MCF 10A (cell line): ENCODE data around the gene DMRT1. TPM values are rescaled to one million over a fixed set of nuclear protein-coding genes. Genes with fewer than 3 reads are reported as not detected.

ENCODE experiments used
- BruUV-seq: library from RNA; stranded (reverse); fragments of 400-500 nt; replicated peaks from 2 replicates; lab custom pipeline; 2021; lab: Mats Ljungman, UMichigan
- CTCF ChIA-PET: fragments of 300-600 bp; sonication (Branson Sonifier 250); formaldehyde crosslinking; extraction: SDS; loops from one replicate; lab custom pipeline; 2021; ENCODE audit warnings: antibody characterized with exemption, inconsistent platforms; lab: Yijun Ruan, JAX
- POLR2A ChIA-PET: fragments of 300-600, 350-650 bp; sonication (Branson Sonifier 250); formaldehyde crosslinking; extraction: SDS; loops from one replicate; lab custom pipeline; 2020; ENCODE audit warnings: antibody characterized with exemption, inconsistent platforms; lab: Yijun Ruan, JAX
- DNase-seq: peaks from one replicate; pipeline ENCODE4 v3.0.0-alpha.2; 2018; ENCODE audit not compliant: unreplicated experiment
- H3K27ac Mint-ChIP-seq: one replicate; pipeline ENCODE4 v1.8.0; 2022; ENCODE audit warnings: mild to moderate bottlenecking, low read depth, mixed read lengths; ENCODE audit not compliant: unreplicated experiment
- H3K27me3 Mint-ChIP-seq: one replicate; pipeline ENCODE4 v1.8.0; 2022; ENCODE audit warnings: mixed read lengths; ENCODE audit not compliant: insufficient read depth, unreplicated experiment
- H3K36me3 Mint-ChIP-seq: one replicate; pipeline ENCODE4 v1.8.0; 2022; ENCODE audit warnings: mild to moderate bottlenecking, moderate library complexity, mixed read lengths; ENCODE audit not compliant: insufficient read depth, unreplicated experiment
- H3K4me1 Mint-ChIP-seq: one replicate; pipeline ENCODE4 v1.8.0; 2022; ENCODE audit warnings: mixed read lengths; ENCODE audit not compliant: insufficient read depth, unreplicated experiment
- H3K4me3 Mint-ChIP-seq: one replicate; pipeline ENCODE4 v1.8.0; 2022; ENCODE audit warnings: mild to moderate bottlenecking, moderate library complexity, mixed read lengths; ENCODE audit not compliant: unreplicated experiment
- H3K9me3 Mint-ChIP-seq: one replicate; pipeline ENCODE4 v1.8.0; 2022; ENCODE audit warnings: mixed read lengths; ENCODE audit not compliant: unreplicated experiment
- intact Hi-C: fragments of 100-400 bp; cut with micrococcal nuclease; formaldehyde crosslinking; loops from 2 replicates; pipeline ENCODE4 v1.14.1; 2022
- total RNA-seq: library from RNA; stranded (reverse); gene quantifications from 2 replicates; pipeline ENCODE4 v1.2.3, GENCODE V29; 2022
- TF ChIP-seq, protein P1 (sequence below): fragments of 200-600 bp; IDR thresholded peaks from one replicate; pipeline ENCODE4 v1.8.0; 2022; ENCODE audit warnings: antibody characterized with exemption, mild to moderate bottlenecking; ENCODE audit not compliant: unreplicated experiment

Gene DMRT1
- total RNA-seq, 1 experiment from 2014 or later, result not detected

DNA sequence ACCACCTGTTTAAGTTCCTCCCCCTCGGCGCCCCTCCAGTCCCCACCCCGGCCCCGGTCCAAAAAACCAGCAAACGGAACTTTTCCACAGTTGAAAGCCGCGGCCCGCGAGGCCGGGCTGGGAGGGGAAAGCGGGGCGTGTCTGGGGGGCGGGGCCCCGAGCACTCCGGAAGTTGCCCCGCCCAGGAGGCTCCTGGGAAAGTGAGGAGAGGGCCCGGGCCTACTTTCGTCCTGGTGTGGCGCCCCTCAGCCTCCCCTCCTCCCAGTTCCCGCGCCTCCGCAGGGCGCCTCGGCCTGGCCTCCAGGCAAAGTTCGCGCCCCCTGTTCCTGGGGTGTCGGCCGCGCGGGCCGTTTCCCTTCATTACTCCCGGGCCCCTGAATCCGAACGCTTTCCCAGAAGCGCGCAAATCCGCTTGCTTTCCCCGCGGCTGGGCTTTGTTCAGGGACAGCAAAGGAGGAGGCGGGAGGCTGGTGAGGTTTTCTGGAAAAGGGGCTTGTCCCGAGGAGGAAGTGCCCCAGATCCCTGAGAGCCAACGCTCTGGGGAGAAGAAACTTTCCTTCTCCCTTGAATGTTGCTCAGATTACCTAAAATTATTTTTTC lies 130.5 kb downstream of the DMRT1 start:
- Mint-ChIP-seq H3K36me3 (no peaks in the 10 kb centered on the region), H3K4me3 (peak overlapping the region; percentile 10), H3K27ac (no peak overlapping the region), H3K4me1 (no peaks in the 10 kb centered on the region), H3K9me3 (no peaks in the 10 kb centered on the region), H3K27me3 (peaks cover 28% of the 10 kb centered on the region)
- no peak for DNase-seq
- intact Hi-C loops, result no loop called here
- no TSS peak for BruUV-seq
- ChIA-PET POLR2A (no interaction called here), CTCF (interaction anchor here (1.3 kb wide), 1 partner anchor 26 kb away, joined by 3 read pairs; no protein-coding TSS in a partner anchor)
- TF ChIP-seq, protein P1, sequence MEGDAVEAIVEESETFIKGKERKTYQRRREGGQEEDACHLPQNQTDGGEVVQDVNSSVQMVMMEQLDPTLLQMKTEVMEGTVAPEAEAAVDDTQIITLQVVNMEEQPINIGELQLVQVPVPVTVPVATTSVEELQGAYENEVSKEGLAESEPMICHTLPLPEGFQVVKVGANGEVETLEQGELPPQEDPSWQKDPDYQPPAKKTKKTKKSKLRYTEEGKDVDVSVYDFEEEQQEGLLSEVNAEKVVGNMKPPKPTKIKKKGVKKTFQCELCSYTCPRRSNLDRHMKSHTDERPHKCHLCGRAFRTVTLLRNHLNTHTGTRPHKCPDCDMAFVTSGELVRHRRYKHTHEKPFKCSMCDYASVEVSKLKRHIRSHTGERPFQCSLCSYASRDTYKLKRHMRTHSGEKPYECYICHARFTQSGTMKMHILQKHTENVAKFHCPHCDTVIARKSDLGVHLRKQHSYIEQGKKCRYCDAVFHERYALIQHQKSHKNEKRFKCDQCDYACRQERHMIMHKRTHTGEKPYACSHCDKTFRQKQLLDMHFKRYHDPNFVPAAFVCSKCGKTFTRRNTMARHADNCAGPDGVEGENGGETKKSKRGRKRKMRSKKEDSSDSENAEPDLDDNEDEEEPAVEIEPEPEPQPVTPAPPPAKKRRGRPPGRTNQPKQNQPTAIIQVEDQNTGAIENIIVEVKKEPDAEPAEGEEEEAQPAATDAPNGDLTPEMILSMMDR, result no peak

DNA sequence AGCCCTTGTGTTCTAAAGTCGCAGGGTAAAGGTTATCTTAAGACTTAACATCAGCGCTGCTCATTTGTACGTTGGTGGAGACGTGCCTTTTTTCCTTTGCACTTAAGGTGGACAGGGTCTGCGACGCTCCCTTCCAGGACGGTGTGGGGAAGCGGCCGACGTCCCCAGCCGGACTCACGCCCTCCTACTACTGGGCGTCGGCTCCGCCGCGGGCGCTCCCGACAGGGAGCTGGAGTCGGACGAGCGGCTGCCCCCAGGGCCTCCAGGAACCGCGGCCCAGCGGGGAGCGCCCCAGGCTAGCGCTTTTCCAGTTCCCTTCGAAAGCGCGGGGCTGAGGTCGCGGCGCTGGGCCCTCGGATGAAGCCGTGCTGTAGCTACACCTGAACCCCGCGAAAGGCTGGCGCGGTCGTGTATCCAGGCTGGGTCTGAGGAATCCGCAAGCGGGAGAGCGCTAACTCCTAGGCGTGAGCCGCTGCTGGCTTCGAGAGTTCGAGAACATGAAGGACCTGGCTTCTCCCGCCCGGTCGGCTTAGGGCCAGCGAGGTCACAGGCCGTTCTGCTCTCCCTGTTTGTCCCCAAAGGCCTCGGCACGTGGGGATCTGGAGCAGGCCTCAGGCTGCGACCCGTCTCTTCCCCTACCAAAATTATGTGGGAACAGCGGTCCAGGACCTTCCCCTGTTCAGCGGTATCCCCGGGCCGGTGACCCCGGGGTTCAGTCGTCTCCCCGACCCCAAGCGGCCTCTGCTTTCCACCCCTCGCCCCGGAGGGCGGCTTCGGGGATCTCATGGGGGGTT lies 131.2 kb downstream of the DMRT1 start:
- no peak for DNase-seq
- ChIA-PET POLR2A (no interaction called here), CTCF (interaction anchor here (1.3 kb wide), 1 partner anchor 25 kb away, joined by 3 read pairs; no protein-coding TSS in a partner anchor)
- no TSS peak for BruUV-seq
- no peaks in the 10 kb centered on the region for H3K9me3 Mint-ChIP-seq
- TF ChIP-seq, protein P1, result no peak
- intact Hi-C loops, result no loop called here
- H3K4me1 Mint-ChIP-seq, result no peaks in the 10 kb centered on the region
- no peak overlapping the region for H3K4me3 Mint-ChIP-seq
- H3K36me3 Mint-ChIP-seq, result no peaks in the 10 kb centered on the region
- H3K27me3 Mint-ChIP-seq, result peaks cover 28% of the 10 kb centered on the region
- H3K27ac Mint-ChIP-seq, result no peak overlapping the region

DNA sequence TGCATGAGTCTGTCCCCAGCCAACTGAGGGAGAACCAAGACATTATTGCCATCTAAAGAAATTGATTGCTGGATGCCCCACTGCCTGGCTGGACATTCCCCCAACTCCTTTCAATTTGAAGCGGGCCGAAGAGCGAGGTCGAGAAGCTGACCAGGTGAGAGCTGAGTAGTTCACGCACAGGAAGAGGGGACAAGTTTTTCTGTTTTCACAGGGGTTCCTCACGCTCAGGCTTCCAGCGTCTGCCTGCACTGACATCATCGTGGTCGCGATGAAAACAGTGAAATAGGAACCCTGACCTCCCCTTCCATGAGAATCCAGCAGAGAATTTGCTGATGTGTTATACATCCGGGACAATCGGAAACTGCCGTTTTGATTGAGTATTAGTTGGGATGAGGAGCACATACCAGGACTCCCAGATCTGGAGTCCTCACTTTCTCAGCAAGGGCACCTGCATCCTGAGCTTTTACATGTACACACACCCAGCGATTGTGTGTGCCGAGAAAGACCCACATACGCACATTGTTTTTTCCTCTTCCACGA lies 131.9 kb downstream of the DMRT1 start:
- intact Hi-C loops, result no loop called here
- Mint-ChIP-seq H3K4me3 (no peak overlapping the region), H3K9me3 (no peaks in the 10 kb centered on the region), H3K36me3 (no peaks in the 10 kb centered on the region), H3K4me1 (no peaks in the 10 kb centered on the region), H3K27ac (no peak overlapping the region), H3K27me3 (peaks cover 32% of the 10 kb centered on the region)
- TF ChIP-seq, protein P1, result no peak
- POLR2A ChIA-PET, result no interaction called here
- DNase-seq, result no peak
- BruUV-seq, result no TSS peak
- CTCF ChIA-PET, result interaction anchor here (1.3 kb wide), 1 partner anchor 24 kb away, joined by 3 read pairs; no protein-coding TSS in a partner anchor
